ENCODE data around the gene ADRA2C.

ADRA2C gene

GRCh38 chr4:3777669-3778068 lies 11.5 kb downstream of the ADRA2C start:
- no peak for DNase-seq

- no peak for DNase-seq
These were observed 13.3 kb downstream of the ADRA2C start for GRCh38 chr4:3779509-3779908.

DNA sequence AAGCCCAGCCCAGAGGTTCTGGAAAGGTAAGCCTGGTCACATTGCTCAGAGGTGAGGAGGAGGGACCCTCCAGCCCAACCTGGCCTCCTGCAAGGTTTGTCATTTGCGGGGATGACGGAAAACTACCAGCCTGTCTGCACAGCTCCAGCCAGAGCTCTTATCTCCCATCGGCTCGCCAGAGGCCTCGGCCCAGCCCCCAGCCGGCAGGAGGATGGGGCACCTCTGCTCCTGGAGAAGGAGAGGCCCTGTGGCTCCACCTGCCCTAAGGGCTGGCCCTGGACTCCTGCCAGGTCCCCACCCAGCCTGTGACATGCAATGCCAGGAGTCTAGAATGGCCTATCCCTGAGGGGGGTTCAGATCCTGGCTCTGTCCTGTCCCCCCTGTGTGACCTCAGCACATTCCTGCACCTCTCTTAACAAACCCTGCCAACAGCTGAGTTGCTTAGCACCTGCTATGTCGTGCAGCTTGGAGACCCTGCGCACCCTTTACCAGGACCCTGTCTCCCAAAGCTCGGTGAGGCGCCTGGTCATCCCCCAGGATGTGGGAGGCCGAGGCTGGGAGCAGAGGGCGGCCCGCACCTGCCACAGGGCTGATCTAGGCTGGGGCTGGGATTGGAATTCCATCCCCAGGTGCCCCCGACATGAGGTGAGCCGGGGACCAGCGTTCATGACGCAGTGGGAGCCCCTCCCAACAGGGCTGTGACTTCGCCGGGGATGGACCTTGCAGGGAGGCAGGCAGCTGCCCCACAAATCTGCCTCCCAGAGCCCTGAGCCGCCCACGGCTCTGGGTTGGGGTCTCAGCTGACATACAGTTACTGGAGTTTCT lies 14.4 kb downstream of the ADRA2C start:
- no peak for DNase-seq

DNA sequence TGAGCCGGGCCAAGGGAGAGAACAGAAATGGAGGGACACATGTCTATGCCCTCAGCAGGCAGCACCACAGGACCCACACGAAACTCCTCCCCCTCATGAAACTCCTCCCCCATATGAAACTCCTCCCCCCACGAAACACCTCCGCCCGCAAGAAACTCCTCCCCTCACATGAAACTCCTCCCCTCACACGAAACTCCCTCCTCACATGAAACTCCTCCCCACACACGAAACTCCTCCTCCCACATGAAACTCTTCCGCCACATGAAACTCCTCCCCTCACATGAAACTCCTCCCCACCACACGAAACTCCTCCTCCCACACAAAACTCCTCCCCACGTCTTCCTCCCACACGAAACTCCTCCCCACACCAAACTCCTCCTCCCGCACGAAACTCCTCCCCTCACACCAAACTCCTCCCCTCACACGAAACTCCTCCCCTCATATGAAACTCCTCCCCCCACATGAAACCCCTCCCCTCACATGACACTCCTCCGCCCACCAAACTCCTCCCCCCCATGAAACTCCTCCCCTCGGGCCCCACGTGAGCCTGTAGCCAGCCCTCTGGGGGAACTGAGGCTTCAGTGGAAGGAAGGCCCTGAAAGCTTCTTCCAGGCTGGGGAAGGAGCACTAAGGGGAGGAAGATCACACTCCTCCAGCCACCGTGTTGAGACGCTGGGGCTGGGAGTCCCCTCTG lies 15.2 kb downstream of the ADRA2C start:
- DNase-seq: no peak

DNA sequence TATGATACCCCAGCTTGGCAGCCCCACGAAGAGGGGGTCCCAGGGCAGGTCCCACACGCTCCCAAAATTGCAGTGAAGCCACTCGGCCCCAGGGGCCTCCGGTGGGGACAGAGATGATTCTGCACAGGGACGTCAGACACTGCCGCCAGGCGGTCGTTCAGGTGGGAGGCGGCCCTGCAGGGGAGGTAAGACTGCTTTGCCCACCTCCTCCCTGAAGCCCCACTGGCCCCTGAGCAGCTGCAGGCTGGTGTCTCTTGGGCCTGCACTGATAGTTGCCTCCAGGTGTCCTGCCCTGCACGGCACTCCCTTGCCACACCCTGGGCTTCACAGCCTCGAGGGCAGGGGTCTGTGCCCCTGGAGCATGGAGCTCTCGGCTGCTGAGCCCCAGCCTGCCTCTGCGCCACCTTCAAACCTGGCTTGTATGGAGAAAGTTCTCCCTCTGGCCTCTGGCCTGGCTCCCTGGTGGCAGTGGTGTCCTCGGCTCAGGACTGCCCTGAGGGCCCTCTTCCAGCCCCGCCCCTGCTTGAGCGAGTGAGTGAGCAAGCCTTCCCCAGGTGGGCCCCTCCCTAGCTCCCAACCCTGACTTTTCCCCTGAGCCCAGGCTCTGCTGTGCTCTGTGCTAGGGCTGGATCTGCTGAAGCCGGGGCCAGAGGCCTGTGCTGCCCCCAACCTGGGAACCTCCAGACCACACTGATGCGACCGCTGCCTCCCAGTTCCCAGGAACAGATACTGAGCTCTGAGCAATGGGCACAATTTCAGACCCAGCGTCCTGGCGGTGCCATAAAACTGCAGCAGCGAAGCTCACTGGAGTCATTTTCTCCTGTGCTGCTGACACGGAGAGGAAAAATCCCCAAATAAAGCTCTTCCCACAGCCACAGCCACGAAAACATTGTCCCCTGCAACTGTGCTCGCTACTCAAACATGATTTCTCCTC lies 16.1 kb downstream of the ADRA2C start:
- DNase-seq: no peak

DNA sequence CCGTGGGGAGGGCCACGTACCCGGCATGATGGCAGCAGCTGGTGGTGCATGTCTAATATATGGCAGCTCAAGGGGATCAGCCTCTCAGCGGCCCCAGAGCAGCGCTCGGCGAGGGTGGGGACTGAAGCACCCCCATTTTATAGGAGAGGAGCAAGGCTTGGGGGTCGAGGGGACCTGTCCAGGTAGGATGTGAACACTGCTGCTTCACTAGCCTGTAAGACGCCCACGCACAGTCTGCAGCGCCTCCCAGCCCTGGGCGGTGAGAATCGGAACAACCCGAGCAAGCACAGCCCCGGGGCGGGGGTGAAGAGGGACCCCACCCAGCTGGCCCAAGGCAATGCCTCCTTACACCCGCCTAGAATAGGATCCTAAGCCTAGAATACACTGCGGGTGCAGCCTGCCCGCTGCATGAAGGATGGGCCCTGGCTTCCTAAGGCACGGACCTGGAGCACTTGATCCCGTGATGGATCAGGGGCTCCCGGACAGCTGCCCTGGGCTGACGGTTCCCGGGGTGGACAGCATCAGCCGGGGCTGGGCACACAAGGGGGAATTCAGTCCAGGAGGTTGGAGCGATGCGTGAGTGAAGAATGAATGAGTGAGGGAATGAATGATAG lies 17.6 kb downstream of the ADRA2C start:
- peak; percentile 17 to 44 (median 36) for DNase-seq

DNA sequence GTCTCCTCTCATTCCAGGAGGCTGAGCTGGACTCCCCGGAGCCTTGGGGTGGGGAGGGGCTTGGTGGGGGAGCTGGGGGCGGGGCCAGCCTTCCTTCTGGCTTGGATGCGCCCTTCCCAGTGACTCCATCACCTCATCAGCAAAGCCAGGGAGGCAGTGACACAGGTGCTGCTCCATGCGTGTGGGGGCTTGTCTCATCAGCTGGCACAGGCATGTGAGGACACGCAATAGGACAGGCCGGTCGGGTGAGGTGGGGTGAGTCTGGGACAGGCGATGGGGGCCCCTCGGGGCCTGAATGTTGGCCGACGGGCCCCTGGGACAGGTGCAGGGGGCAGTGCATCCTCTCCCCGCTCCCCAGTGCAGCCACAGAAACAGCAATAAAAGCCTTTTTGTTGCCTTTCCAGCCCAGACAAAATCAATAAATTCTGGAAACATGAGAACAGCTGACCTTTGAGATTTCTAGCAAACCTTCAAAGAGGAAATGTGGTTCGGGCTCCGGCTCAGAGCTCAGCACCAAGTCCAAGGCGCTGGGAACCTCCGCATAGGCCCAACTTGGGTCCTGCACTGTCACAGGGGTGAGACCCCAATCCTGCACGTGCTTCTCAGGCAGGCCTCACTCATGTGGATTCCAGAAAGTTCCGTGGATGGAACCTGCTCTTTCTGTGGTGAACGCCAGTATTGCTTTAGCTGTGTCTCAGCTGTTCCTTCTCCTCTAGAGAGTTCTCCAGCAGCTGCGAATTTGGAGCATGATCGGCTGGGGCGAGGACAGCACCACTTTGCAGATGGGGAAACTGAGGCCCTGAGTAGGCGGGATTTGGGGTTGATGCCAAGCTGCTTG lies 18.5 kb downstream of the ADRA2C start:
- no peak for DNase-seq

- DNase-seq: no peak
These were observed 19.0 kb downstream of the ADRA2C start for GRCh38 chr4:3785292-3785565.

DNA sequence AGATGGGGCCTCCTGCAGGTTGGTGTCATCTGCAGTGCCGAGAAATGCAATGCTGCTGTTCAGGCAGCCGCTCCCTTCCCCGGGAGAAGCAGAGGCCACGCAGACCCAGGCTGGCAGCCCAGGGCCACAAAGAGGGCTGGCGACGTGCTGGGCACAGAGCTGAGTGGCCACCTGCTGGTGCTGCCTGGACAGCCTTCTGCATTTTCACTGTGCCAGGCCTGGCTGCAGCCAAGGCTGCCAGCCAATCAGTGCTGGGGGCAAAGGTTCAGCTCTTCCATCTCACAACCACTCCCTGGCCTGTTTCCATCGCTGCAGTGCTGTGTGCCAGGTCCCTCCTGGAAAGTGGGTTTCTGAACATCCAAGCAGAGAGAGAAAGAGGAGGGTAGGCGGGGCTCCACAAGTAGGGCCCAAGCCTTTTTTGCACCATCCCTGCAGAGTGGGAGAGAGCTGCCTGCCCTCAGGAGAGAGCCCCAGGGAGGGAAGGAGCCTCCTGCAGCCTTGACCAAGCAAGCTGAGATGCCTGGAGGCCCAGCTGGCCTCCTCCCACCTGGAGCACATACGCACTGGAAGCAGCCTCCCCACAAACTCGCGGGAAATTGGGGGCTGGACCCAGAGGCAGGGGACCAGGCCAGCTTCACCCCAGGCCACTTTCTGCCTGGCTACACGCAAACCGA lies 20.1 kb downstream of the ADRA2C start:
- DNase-seq: no peak

DNA sequence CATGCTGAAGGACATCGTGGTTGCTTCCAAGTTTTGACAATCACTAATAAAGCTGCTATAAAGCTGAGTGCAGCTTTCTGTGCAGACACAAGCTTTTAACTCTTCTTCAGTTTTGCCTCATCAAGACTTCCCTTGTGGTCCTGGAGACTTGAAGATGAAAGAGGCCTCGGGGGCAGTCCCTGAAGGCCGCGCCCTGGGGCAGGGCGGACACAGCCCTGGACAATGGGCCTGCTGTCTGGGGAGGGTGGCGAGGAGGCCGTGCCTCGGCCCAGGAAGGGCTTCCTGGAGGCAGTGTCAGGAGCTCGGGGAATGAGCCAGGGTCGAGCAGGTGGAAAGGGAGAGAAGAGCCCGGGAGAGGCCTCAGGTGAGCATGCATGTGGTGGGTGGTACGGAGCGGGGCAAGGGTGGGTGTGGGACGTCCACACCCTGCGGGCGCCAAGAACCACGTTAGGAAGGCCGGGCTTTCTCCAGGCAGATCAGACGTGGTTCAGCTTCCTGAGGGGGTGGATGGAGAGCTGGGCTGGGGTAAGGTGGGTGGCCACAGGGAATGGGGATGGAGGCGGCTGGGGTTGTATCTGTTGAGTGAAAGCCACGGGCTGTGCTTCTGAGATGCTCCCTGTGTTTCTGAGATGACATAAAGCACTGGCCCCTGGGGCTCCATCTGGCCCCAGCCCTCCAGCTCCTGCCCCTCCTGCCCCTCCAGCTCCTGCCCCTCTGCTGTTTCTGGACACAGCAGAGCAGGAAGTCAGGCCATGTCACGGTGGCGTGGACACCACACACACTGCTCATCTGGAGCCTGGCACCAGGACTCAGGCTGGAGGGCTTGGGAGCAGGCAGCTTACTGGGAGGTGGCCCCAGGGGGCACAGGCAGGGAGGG lies 21.5 kb downstream of the ADRA2C start:
- DNase-seq: no peak

- DNase-seq: no peak
These were observed 22.1 kb downstream of the ADRA2C start for GRCh38 chr4:3788366-3788660.

- no peak for DNase-seq
These were observed 23.4 kb downstream of the ADRA2C start for GRCh38 chr4:3789587-3789986.

GRCh38 chr4:3790006-3790561 lies 23.9 kb downstream of the ADRA2C start:
- DNase-seq: no peak

DNA sequence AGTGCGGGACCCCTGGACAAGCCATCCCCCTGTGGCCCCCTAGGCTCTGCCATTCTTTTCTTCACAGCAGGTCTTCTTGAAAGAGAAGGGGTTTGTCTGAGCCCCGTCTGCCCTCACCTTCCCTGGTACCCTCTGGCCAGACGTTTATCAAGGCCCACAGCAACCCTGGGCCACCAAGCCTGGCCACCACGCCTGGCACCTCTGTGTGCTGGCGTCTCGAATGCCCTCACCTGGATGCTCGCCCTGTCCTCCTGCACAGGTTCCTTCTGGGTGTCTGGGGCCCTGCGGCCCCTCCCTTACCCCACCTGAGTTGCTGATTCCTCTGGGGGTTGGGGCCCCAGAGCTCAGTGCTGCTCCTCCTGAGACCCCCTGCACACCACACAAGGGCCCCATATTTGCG lies 25.1 kb downstream of the ADRA2C start:
- no peak for DNase-seq

DNA sequence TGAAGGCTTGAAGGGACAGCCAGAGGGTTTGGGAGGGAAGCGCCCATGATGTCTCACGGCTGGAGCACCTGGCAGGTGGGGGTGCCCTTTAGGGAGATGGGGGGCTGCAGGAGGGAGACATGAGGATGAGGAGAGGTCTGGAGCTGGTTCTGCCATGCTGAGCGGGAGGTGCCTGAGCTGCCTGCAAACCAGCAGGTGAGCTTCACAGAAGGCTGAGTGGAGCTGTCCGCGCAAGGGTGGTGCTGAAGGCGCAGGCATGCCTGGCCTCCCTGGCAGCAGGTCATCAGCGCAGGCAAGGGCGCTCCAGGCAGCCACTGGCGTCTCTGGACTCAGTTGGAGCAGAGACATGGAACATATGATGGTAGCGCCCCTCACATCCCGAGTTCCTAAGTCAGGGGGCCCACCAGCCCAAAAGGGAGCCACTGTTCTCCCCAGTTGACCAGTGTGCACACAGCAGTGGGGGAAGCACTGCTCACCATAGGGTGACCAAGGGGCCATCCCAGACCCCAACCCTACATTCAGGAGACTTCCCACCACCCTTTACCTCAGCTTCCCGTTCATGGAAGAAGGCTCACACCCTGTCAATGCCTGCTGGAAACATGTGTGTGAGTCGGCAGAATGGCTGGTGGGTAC lies 25.8 kb downstream of the ADRA2C start:
- peak in 2 of 4 experiments; percentile 8 to 35 for DNase-seq

DNA sequence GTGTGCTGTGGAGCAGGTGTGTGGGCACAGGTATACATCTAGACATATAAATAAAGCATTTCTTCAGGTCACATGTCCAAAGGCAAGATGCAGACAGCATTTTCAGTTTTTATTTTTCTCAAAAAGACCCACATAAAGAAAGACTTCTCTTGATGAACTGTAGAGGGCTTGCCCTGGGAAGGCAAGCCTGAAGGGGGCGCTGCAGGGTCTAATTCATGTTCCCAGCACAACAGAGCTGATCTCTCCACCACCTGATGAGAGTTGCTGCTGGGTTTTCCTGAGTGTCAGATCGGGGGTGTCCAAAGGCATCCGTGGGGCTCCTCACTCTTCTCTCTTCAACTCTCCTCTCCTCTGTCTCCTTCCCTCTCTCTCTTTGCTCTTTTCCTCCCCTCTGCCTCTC lies 26.6 kb downstream of the ADRA2C start:
- peak in 2 of 4 experiments; percentile 2 to 12 for DNase-seq

DNA sequence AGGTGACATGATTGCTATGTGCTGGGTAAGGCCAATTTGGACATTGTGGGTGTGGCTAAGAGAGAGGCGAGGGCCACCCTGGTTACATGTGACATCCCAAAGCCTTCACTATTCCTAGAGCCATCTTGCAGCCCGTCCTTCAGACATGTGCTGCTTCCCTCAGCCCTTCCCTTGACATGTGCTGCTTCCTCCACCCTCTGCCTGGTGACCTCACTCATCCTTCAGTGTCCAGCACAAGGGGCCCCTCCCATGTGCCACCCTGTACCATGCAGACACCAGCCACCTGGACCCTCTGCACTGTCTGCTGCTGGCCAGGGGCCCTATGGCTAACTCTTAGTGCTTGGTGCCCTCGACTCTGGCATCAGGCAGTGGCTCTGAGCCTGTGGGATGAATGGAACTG lies 27.4 kb downstream of the ADRA2C start:
- DNase-seq: no peak

GRCh38 chr4:3796960-3797359 lies 30.8 kb downstream of the ADRA2C start:
- no peak for DNase-seq

Data from suppressor macrophage (primary cell).